PFSK-1 (cell line): ENCODE data around the gene SLC35E1.

Experiments
- FOXP2 ChIP-seq: optimal IDR thresholded peaks from 2 replicates; pipeline ENCODE3; 2011; ENCODE audit warnings: borderline replicate concordance, control low read depth, inconsistent platforms; ENCODE audit not compliant: insufficient read depth; ENCODE audit errors: extremely low read length, extremely low read depth
- POLR2AphosphoS5 ChIP-seq: IDR thresholded peaks from 2 replicates; pipeline ENCODE4 v1.6.1; 2012; ENCODE audit warnings: low read depth, mild to moderate bottlenecking, control low read depth, low read length, moderate library complexity
- REST ChIP-seq, 2 experiments: IDR thresholded peaks; 2 replicates each; pipeline versions ENCODE4 v1.6.1 to v1.8.0; 2011 to 2012; ENCODE audit warnings: low read depth in 2 of 2, low read length in 2 of 2, control low read depth in 1 of 2, inconsistent platforms in 1 of 2, mild to moderate bottlenecking in 1 of 2, moderate library complexity in 1 of 2; ENCODE audit not compliant: insufficient read depth in 1 of 2
- SIN3A ChIP-seq: IDR thresholded peaks from 2 replicates; pipeline ENCODE4 v1.6.1; 2012; ENCODE audit warnings: mild to moderate bottlenecking, low read length, moderate library complexity, borderline replicate concordance; ENCODE audit not compliant: insufficient read depth
- TAF1 ChIP-seq: IDR thresholded peaks from 2 replicates; pipeline ENCODE4 v1.6.1; 2012; ENCODE audit warnings: low read length, control low read depth, borderline replicate concordance; ENCODE audit not compliant: insufficient read depth

Gene SLC35E1

GRCh38 chr19:16618248-16618647 is 46.0 kb upstream of the SLC35E1 start:
- TF ChIP-seq REST (IDR thresholded peaks at IDR 0.05; ENCODE audit: insufficient read depth in 1 of 2, low read depth in 2 of 2, low read length in 2 of 2) (no peak), TAF1 (no peak), SIN3A (no peak), POLR2AphosphoS5 (no peak), FOXP2 (no peak)

GRCh38 chr19:16615808-16616207 is 43.6 kb upstream of the SLC35E1 start:
- TF ChIP-seq FOXP2, result no peak
- no peak for TF ChIP-seq REST (IDR thresholded peaks at IDR 0.05; ENCODE audit: insufficient read depth in 1 of 2, low read depth in 2 of 2, low read length in 2 of 2)
- no peak for TF ChIP-seq TAF1
- no peak for TF ChIP-seq POLR2AphosphoS5

- TF ChIP-seq TAF1, result no peak
- TF ChIP-seq SIN3A, result no peak
- TF ChIP-seq POLR2AphosphoS5, result no peak
- TF ChIP-seq FOXP2, result no peak
- no peak for TF ChIP-seq REST (IDR thresholded peaks at IDR 0.05; ENCODE audit: insufficient read depth in 1 of 2, low read depth in 2 of 2, low read length in 2 of 2)
These were observed 42.7 kb upstream of the SLC35E1 start for GRCh38 chr19:16614941-16615340.

GRCh38 chr19:16613841-16614240 is 41.6 kb upstream of the SLC35E1 start:
- TF ChIP-seq POLR2AphosphoS5, result no peak
- TF ChIP-seq SIN3A, result no peak
- no peak for TF ChIP-seq REST (IDR thresholded peaks at IDR 0.05; ENCODE audit: insufficient read depth in 1 of 2, low read depth in 2 of 2, low read length in 2 of 2)
- TF ChIP-seq TAF1, result no peak
- no peak for TF ChIP-seq FOXP2

GRCh38 chr19:16612636-16613035 is 40.4 kb upstream of the SLC35E1 start:
- no peak for TF ChIP-seq POLR2AphosphoS5
- TF ChIP-seq SIN3A, result no peak
- TF ChIP-seq REST (IDR thresholded peaks at IDR 0.05; ENCODE audit: insufficient read depth in 1 of 2, low read depth in 2 of 2, low read length in 2 of 2), result no peak
- TF ChIP-seq TAF1, result no peak
- TF ChIP-seq FOXP2, result no peak
